ENCODE measurements around the gene XRCC3. TPM values are rescaled to one million over a fixed set of nuclear protein-coding genes. Genes with fewer than 3 reads are reported as not detected.

Gene XRCC3
- total RNA-seq, 1 experiment from 2014 or later: 36.8 TPM

DNA sequence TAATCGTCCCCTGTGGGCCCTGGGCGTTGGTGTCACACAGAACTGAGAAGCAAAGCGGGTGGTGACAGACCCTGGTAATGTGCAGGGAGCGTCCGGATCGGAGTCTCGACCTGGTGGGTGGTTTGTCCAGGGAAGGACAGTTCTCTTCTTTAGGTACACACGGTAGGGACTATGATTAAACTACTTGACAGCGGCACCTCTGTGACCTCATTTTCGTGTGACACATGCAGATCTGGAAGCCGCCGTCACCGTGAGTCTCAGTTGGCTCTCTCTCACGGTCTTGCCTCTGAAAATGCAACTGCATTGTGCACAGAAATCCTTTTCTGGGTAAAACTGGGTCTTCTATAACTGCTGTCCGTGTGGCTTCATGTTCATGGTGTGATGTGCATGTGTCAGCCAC is 32.1 kb downstream of the XRCC3 start:
- H3K4me3 ChIP-seq (ENCODE audit: low read depth in 2 of 2, low read length in 2 of 2): no peak overlapping the region
- ATAC-seq (no peak), DNase-seq (ENCODE audit: low read depth, low spot score) (no peak)
- no TSS peak for BruUV-seq (replicated peaks)
- POLR2A ChIA-PET: no interaction called here
- H3K27me3 ChIP-seq (ENCODE audit: control insufficient read depth, insufficient read depth, low read length): no peaks in the 10 kb centered on the region
- peaks cover 13% of the 10 kb centered on the region; the same call in 1 of the 2 replicates for H3K36me3 ChIP-seq (ENCODE audit: control insufficient read depth, insufficient read depth, low read length)
- H3K9me3 ChIP-seq (ENCODE audit: control insufficient read depth, insufficient read depth, low read depth, low read length): no peaks in the 10 kb centered on the region
- in situ Hi-C loops (cut with HindIII; ENCODE audit: low pct_unique_long_range_greater_than_20kb, low sequenced_read_pairs): no loop called here
- TF ChIP-seq TCF7L2 (IDR thresholded peaks at IDR 0.05; ENCODE audit: low read depth, low read length) (no peak), SIN3A (IDR thresholded peaks at IDR 0.05; ENCODE audit: borderline replicate concordance, insufficient read depth, low read depth, low read length) (no peak), POLR2AphosphoS5 (IDR thresholded peaks at IDR 0.05; ENCODE audit: low read depth, low read length) (no peak)
- TF ChIP-seq, protein P1, sequence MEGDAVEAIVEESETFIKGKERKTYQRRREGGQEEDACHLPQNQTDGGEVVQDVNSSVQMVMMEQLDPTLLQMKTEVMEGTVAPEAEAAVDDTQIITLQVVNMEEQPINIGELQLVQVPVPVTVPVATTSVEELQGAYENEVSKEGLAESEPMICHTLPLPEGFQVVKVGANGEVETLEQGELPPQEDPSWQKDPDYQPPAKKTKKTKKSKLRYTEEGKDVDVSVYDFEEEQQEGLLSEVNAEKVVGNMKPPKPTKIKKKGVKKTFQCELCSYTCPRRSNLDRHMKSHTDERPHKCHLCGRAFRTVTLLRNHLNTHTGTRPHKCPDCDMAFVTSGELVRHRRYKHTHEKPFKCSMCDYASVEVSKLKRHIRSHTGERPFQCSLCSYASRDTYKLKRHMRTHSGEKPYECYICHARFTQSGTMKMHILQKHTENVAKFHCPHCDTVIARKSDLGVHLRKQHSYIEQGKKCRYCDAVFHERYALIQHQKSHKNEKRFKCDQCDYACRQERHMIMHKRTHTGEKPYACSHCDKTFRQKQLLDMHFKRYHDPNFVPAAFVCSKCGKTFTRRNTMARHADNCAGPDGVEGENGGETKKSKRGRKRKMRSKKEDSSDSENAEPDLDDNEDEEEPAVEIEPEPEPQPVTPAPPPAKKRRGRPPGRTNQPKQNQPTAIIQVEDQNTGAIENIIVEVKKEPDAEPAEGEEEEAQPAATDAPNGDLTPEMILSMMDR (IDR thresholded peaks at IDR 0.05): no peak
- TF ChIP-seq, protein P2, sequence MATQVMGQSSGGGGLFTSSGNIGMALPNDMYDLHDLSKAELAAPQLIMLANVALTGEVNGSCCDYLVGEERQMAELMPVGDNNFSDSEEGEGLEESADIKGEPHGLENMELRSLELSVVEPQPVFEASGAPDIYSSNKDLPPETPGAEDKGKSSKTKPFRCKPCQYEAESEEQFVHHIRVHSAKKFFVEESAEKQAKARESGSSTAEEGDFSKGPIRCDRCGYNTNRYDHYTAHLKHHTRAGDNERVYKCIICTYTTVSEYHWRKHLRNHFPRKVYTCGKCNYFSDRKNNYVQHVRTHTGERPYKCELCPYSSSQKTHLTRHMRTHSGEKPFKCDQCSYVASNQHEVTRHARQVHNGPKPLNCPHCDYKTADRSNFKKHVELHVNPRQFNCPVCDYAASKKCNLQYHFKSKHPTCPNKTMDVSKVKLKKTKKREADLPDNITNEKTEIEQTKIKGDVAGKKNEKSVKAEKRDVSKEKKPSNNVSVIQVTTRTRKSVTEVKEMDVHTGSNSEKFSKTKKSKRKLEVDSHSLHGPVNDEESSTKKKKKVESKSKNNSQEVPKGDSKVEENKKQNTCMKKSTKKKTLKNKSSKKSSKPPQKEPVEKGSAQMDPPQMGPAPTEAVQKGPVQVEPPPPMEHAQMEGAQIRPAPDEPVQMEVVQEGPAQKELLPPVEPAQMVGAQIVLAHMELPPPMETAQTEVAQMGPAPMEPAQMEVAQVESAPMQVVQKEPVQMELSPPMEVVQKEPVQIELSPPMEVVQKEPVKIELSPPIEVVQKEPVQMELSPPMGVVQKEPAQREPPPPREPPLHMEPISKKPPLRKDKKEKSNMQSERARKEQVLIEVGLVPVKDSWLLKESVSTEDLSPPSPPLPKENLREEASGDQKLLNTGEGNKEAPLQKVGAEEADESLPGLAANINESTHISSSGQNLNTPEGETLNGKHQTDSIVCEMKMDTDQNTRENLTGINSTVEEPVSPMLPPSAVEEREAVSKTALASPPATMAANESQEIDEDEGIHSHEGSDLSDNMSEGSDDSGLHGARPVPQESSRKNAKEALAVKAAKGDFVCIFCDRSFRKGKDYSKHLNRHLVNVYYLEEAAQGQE (IDR thresholded peaks at IDR 0.05; ENCODE audit: insufficient read depth in 1 of 2, low read depth in 2 of 2, low read length in 1 of 2): no peak
- CTCF ChIA-PET: no interaction called here
- intact Hi-C loops (cut with micrococcal nuclease; ENCODE audit: unreplicated experiment): no loop called here
- no peaks in the 10 kb centered on the region for H3K4me1 ChIP-seq (ENCODE audit: control insufficient read depth, insufficient read depth, low read length)
- H3K27ac ChIP-seq (ENCODE audit: low read length): no peak overlapping the region

DNA sequence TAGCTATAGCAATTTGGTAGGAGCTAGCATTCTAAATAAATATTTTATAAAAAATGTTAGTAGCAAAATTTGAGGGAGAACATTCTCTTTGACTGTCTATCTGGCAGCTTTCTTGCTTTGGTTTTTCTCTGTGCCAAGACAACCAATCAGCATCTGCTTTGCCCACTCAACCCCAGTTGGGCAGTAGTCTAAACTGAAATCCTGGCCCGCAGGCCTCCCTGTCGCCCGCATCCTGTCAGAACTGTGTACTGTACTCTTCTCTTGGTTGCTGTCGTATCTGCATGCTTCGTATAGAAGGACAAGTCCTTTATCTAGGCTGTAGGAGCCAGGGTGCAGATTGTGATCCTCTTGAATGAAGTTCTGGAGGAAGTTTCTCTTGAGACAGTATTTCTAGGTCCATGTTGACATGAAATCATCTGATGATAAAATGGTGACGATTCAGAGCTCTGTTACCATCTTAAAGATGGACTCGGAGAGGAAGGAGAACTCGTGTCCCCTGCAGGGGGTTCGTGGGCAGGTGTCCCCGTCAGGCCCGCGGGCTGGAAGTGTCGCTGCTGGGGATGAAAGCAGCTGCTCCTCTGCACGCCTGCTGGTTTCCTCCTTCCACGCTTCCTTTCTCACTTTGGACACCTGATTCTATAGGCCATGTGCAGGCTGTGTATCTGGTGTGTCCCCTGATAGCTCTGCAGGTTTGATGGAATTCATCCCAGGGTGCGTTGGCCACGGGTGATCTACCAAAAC is 34.6 kb downstream of the XRCC3 start:
- in situ Hi-C loops (cut with HindIII; ENCODE audit: low pct_unique_long_range_greater_than_20kb, low sequenced_read_pairs) (no loop called here), intact Hi-C loops (cut with micrococcal nuclease; ENCODE audit: unreplicated experiment) (no loop called here)
- DNase-seq (ENCODE audit: low read depth, low spot score): no peak
- H3K9me3 ChIP-seq (ENCODE audit: control insufficient read depth, insufficient read depth, low read depth, low read length): no peaks in the 10 kb centered on the region
- no peak overlapping the region for H3K4me3 ChIP-seq (ENCODE audit: low read depth in 2 of 2, low read length in 2 of 2)
- H3K36me3 ChIP-seq (ENCODE audit: control insufficient read depth, insufficient read depth, low read length): peaks cover 23% of the 10 kb centered on the region
- no peak overlapping the region for H3K27ac ChIP-seq (ENCODE audit: low read length)
- H3K27me3 ChIP-seq (ENCODE audit: control insufficient read depth, insufficient read depth, low read length): no peaks in the 10 kb centered on the region
- TF ChIP-seq, protein P1 (IDR thresholded peaks at IDR 0.05): no peak
- TF ChIP-seq, protein P2 (IDR thresholded peaks at IDR 0.05; ENCODE audit: insufficient read depth in 1 of 2, low read depth in 2 of 2, low read length in 1 of 2): no peak
- TF ChIP-seq SIN3A (IDR thresholded peaks at IDR 0.05; ENCODE audit: borderline replicate concordance, insufficient read depth, low read depth, low read length): no peak
- no peak for TF ChIP-seq POLR2AphosphoS5 (IDR thresholded peaks at IDR 0.05; ENCODE audit: low read depth, low read length)
- TF ChIP-seq TCF7L2 (IDR thresholded peaks at IDR 0.05; ENCODE audit: low read depth, low read length): no peak
- H3K4me1 ChIP-seq (ENCODE audit: control insufficient read depth, insufficient read depth, low read length): no peaks in the 10 kb centered on the region
- POLR2A ChIA-PET: interaction anchor here (0.6 kb wide), 1 partner anchor 21 kb away, joined by 3 read pairs; no protein-coding TSS in a partner anchor
- CTCF ChIA-PET: interaction anchor here (0.7 kb wide), 1 partner anchor 137 kb away, joined by 5 read pairs; no protein-coding TSS in a partner anchor
- ATAC-seq: no peak
- no TSS peak for BruUV-seq (replicated peaks)

Data from Panc1 (cell line).